Cerebellar nuclear complex (tissue), 1 donor: Measurements from ENCODE around the gene KIAA0232.
A peak's percentile ranks its signal among the peaks of the same experiment; 100 is the strongest.
"Not testable (repeated sequence)": the region's sequence is repeated elsewhere in the genome, so short reads cannot be mapped to it uniquely, and the experiment has no call there.

Experiments used
- DNase-seq, 2 experiments: peaks; one replicate each; lab custom pipeline; 2025; lab: John Stamatoyannopoulos, UW

Gene KIAA0232

DNA sequence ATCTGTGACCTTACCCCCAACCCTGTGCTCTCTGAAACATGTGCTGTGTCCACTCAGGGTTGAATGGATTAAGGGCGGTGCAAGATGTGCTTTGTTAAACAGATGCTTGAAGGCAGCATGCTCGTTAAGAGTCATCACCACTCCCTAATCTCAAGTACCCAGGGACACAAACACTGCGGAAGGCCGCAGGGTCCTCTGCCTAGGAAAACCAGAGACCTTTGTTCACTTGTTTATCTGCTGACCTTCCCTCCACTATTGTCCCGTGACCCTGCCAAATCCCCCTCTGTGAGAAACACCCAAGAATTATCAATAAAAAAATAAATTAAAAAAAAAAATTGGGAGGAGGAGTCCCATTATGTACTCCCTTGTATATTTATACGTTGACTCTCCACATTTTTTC lies 26.2 kb upstream of the KIAA0232 start:
- DNase-seq = not testable (repeated sequence)

DNA sequence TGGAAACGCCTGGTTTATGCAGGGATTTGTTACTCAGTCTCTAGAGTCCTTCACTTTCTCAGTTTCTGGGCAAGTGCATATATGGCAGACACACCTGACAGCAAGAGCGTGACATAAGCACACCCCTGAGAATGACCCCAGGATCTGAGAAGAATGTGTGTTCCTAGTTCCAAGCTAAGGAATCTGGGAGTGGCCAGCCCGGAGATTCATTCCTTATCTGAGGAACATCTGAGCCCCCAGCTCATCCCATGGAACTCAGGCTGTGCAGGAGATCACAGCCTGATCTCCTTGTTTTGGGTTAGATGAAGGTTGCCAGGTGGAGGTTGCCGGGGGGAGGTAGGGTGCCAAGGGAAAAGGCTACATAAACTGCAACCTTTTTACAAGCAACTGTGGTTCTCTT lies 23.8 kb upstream of the KIAA0232 start:
- no peak for DNase-seq

DNA sequence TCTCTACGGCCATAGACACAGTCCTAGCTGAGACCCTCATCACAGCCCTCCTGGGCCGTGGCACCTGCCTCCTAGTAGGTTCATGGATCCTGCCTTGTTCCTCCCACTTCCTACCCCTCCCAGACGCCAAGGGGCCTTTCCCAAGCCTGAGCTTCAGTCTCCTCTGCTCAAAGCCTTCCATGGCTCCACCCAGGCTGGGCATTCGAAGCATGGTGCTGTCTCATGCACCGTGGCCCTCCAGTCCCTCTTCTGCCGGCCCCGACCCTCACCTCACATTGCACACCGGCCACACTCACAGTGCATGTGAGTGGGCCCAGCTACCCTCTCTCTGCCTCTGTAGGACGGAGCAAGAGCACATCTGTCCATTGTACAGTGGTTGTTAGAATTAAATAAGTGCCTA lies 21.7 kb upstream of the KIAA0232 start:
- DNase-seq = no peak

DNA sequence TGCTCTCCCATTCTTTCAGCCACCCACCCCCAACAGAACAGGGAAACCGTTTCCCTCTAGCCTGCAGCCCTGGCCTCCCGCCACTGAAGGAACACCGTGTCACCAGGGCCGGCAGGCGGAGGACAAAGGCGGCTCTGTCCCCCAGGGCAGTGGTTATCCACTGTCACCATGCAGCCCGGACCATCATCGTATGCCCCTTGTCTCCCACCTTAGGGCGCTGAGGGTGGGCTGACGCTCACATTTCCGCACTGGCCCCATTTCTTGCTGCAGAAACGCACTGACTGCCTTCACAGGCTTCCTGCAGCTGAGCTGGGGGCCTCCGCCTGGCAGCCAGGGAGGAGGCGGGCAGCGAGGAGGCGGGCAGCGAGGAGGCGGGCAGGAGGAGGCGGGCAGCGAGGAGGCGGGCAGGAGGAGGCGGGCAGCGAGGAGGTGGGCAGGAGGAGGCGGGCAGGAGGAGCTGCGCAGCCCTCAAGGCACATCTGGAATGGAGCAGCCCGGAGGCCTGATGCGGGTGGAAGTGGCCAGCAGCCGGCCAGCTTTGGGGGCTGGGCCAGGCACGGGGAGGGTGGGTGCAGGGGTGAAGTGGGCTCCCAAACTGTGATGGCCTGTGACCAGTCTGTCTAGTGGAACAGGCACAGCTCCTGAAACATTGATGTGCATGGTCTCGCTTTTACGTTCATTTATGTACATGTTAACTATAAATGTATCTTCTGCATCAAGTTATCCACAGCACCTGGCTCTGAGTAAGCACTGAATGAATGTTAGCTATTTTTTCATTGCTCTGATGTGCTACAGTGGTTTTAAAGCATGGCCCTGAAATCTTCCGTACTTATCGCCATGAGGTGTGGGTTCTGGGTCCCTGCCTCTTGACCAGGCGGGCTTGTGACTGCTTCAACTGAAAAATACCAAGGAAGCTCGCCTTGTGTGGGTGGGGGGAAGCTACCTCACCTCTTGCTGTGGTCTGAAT lies 20.6 kb upstream of the KIAA0232 start:
- no peak for DNase-seq

DNA sequence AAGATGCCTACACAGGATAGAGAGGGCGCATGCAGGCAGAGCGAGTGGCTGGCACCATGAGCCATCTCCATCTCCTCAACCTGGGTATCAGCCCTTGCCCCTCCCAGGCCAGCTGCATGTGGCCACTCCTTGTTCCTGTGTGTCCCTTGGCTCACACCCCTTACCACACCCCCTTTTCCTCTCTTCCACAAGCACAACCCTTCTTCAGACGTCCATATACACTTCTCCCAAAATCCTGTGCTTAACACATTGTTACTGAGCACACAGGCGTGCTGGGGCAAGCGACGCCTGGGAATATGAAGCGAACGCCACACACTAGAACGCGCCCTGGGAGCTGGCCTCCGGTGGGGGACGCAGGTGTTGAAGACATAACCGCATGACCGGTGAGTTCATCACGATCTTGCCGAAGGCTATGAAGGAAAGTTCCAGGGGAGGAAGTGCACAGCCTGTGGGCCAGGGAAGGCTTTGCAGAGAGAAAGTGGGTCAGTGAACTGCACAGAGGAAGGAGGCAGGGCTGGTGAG lies 19.1 kb upstream of the KIAA0232 start:
- no peak for DNase-seq

DNA sequence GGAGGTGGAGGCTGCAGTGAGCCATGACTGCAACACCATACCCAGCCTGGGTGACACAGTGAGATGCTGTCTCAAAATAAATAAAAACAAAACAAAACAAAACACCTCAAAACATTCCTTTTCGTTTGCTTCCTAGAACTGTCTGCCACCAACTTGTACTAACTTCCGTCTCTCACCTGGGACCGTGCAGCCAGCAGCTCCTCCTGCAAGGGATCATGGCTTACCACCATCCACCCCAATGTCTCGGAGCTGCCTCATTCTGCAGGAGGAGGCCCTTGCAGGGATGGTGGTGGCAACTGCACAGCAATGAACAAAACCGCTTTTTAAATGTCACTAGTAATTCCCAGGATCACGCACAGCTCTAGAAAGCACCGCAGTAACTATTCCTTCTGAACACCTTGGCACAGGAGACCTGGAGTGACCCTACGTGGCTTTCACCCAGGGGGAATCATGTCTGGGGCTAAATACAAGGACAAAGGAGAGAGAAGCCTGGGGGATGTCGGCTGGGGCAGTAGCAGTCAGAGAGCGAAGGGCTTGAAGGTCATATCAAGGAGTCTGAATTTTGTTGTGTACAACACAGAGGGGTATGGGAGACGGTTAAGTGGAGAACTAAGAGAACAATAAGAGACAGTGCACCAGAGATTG lies 17.4 kb upstream of the KIAA0232 start:
- no peak for DNase-seq

DNA sequence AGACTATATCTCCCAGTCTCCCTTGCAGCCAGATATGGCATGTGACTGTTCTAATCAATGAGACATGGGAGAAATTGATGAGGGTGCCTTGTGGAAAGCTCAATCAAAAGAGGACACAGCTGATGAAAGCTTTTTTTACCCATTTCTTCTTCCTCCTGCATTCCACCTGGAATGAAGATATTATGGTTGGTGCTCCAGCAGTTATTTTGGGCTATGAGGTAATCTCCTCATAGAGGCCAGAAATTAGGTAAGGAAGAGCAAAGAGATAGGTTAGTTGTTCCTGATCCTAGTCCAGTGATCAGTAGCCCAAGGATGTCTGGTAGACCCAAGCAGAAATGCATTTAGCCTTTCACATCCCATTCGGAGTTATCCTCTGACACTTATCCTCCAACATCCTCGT lies 16.8 kb upstream of the KIAA0232 start:
- DNase-seq = no peak

DNA sequence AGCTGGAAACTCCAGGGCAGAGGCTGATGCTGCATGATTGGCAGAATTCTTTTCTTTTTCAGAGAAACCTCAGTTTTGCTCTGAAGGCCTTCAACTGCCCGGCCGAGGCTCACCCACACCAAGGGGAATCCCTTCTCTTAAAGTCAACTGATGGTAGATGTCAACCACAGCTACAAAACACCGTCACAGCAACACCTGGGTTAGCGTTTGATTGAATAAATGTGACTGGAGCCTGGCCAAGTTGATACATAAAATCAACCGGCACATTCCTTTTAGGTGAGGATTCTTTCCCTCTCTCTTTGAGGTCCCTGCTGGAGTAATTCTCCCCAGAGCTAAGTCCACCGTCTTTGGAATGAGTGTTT lies 15.2 kb upstream of the KIAA0232 start:
- no peak for DNase-seq

DNA sequence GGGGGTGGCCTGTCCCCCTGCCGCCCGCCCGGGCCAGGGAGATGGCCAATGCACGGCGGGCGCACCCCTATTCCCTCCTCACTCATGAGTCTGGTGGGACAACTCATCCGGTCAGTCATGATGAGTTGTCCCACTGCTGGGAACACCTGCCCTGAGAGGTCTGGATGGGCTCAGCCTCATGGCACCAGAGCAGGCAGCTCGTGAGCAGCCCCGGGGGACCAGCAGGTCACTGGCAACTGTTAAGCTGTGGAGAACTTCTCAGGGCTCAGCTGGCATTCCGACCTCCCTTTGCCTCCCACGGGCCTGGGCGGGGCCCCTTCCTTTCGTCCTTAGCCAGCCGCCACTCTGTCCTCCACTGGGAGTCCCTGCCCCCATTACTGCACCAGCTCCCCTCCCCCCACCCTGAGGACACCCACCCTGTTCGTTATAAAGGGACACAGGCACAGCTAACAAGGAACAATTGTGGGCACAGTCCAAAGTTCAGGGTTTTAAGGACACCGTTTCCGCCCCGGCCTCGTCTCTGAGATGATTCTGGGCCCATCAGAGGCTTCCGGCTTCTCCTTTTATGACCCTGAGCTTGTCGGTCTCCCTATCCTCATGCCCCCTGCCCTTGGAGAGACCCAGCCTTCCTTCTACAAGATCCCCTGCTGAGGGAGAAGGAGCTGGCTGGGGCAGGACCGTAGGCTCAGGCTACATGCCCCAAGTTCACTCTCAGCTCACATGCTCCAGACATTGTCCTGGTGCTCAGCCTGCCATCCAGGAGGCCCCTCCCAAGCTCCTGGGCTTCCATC lies 14.6 kb upstream of the KIAA0232 start:
- DNase-seq = no peak

DNA sequence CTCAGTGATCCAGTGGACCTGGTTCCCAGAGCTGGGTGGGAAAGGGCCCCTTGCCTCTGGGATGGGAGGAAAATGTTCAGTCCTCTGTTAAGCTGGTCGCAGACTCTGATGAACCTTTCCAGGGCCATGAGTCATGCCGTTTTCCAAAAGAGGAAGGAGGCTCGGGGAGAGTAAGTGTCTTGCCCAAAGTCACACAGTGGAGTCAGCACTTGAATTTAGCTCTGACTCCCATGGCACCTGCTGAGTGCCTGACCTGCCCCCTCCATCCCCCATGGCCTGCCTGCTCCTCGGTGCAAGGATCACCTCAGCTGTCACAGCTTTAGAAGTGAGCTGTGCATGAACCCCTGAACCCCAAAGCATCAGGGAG lies 14.0 kb upstream of the KIAA0232 start:
- DNase-seq = no peak

DNA sequence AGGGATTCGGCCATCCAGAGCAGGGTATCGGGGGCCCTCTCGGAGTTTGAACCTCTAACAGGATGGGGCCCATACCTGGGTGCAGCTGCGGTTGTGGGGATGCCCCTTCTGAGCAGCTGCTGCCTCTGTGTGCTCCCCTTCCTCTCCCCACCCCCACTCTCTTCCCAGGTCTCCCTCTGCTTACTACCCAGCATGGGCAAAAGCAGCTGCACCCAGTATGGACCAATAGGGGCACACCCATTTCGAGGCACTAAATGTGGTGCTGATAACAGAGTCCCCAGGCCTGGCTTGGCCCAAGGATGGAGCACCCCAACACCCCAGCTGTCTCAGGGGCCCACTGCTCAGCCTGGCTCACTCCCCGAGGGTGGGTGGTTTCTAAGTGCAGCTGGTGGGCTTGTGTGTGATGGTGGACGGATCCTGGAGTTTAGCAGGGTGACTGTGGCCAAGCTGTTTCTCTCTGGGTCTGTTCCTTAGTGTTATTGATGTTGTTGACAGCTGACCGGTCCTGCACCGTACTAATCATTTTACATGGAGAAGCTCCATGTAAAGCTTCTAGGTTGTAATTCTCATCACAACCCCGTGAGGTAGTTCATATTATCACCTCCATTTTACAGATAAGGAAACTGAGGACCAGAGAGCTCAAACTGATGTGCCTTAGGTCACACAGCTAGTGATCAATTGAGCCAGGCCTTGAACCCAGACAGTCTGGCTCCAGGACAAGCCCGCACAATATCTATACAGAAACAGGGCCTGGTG lies 13.1 kb upstream of the KIAA0232 start:
- DNase-seq = no peak

DNA sequence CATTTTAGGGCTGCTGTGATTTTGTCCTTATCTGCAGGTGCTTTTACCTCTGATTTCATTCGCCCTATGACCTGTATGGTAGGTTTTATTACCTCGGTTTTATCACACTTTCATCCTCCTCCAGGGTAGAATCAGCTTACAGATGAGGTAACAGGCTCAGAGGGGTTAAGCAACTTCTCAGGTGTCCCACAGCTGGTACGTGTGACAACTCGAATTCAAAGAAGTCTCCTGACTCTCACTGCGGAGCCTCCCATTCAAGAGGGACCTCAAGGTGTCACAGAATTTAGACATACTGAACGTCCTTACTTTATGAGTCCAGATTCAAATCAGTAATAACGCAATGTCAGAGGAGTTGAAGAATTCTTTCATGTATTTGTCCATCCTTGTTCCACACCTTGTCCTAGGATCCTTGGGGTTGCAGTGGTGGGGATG lies 12.5 kb upstream of the KIAA0232 start:
- DNase-seq = no peak

DNA sequence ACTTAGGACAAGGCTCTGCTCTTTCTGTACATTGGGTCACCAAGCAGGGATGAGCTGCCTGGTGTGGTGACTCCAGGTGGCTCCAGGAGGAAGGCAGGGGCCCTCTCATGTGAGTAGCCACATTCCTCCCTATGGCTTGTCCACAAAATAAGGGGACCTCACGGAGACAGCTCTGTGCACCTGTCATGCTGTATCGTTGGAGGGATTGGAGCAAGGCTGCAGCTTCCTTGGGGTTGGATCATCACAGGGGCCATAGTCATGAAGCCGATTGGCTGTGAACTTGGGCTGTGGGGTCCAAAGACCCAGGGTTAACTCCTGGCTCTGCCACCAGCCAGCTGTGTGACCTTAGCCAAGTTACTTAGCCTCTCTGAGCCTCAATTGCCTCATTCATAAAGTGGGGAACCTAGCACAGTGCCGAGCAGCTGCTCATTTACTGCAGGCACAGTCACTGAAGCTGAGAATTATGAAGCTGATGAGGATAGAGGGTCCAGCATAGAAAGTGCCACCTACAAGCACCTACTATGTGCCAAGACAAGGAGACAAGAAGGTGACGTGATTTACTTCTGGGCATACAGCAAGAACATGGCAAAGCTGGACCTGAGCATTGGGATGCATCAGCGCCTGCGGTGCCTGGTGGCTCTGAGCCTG lies 11.8 kb upstream of the KIAA0232 start:
- DNase-seq = no peak

DNA sequence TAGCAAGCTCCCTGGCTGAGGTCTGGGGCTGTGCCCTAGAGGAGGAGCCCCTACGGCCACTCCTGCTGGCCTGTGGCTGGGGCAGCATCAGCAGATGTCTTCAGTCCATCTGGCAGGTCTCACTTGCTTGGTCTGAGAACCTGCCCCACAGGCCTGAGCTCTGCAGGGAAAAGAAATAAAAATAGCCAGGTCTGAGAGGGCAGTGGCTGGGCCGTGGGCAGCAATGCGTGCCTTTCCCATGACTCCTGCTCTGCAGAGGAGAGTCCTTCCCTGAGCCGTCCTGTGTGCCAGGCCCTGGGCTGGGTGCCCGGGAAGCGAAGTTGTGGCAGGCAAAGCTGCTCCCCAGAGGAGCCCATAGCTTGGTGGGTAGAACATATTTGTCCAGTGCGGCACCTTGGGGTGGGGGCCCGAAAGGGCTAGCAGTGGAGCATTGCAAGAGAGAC lies 11.3 kb upstream of the KIAA0232 start:
- peak in 1 of 2 experiments; percentile 18 for DNase-seq

DNA sequence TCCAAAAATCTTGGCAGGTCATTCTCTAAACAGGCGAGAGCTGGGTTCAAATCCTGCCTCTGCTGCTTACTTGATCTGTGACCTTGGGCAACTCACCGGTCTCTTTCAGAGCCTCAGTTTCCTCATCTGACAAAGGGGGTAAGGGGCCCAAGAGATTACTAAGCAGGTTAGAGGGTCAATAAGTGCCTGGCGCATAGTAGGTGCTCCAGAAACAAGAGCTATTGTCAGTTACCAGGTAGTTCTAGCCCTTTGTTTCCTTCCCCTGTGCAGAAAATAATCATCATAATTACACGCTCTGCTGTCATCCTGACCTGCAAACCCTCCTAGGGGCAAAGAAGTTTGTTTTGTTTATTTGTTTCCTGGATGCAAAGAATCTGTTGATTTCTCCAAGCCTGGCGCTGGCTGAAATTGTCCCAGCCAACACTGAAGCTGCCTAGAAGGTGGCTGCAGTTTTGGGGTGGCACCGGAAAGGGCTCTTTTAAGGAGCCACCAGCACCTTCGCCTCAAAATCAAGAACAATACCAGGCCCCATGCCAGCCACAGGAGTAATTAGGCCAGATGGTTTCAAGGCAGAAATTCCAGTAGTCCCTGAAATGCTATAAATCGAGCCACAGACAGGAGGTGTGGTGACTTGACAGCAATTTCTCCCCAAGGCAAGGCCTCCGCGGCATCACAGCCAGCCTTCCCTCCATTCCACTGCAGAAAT lies 10.2 kb upstream of the KIAA0232 start:
- DNase-seq = no peak

DNA sequence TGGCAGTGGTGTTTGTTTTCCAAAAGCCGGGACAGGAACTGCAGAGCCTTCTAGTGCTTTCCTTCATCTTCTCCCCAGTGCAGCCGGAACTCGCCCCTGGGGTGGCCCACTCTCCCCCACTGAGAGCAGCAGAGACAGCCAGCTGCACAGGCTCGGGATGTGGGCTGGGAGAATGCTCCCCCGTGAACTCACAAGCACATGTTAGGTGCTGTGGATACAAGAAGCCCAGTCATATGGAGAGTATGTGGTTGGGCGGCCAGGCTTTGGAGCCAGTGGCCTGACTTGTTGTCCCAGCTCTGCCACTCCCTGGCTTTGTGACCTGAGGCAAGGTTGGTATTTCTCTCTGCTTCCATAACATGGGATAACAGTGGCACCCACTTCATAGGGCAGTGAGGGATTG lies 9.4 kb upstream of the KIAA0232 start:
- no peak for DNase-seq

DNA sequence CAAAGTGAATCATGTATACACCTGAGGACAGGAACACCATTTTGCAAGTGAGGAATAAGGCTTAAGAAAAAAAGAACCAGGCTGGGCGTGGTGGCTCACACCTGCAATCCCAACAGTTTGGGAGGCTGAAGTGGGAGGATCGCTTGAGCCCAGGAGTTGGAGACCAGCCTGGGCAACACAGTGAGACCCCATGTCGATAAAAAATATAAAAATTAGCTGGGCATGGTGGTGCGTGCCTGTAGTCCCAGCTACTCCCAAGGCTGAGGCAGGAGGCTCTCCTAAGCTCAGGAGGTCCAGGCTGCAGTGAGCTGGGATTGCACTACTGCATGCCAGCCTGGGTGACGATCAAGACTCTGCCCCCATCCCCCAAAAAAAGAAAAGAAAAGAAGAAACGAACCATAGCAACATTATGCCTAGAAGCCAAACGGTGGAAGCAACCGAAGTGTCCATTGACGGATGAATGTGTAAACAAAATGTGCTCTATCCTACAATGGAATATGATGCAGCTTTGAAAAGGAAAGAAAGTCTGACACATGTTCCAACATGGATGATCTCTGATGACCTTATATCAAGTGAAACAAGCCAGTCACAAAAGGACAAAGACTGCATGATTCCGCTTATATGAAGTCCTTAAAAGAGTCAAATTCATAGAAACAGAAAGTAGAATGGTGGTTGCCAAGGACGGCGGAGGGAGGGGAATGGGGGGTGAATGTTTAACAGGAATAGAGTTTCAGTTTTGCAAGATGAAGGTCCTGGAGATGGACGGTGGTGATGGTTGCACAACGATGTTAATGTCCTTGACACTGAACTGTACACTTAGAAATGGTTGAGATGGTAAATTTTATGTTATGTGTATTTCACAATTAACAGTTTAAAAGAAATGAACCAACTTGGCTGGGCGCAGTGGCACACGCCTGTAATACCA lies 8.6 kb upstream of the KIAA0232 start:
- no peak for DNase-seq

DNA sequence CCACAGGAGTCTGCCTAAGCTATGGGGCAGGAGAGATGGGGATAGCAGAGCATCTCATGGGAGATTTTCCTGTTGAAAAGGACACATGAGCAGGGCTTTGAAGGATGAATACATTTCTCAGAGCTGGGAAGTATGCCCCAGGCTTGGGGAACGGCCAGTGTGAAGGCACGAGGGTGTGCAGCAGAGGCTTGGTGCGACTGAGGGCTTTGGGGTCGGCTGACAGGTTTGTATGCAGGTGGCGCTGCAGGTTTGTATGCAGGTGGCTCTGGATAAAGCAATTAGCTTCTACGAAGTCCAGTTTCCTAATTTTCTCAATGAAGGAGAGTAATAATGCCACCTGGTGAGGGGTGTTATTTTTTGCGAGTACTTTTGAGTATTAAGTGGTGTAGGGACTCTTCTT lies 6.8 kb upstream of the KIAA0232 start:
- no peak for DNase-seq

DNA sequence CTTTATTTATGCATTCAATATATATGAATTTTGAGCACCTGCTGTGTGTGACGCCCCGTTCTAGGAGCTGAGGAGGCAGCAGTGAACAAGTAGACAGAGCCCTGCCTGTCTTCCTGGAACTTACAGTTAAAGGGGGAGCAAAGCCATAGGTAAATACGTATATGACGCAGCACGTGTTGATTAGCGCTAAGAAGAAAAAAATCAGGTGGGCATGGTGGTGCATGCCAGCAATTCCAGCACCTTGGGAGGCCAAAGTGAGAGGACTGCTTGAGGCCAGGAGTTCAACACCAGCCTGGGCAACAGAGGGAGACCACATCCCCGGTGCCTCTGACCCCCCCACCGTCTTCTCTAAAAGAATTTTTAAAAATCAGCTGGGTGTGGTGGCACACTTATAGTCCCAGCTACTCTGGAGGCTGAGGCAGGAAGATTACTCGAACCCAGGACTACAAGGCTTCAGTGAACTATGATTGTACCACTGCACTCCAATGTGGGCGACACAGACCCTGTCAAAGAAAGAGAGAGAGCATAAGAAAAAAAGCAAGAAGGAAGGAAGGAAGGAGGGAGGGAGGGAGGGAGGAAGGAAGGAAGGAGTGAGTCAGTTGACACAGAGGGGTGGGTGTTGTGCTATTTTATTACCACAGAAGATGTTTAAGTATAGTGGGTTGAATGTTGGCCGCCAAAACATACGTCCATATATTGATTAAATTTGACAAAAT lies 5.4 kb upstream of the KIAA0232 start:
- DNase-seq = no peak
